Esophagus muscularis mucosa (tissue), 4 donors: ENCODE measurements around the gene KCTD21. TPM values are rescaled to one million over a fixed set of nuclear protein-coding genes. Genes with fewer than 3 reads are reported as not detected.

Experiments used
- DNase-seq: peaks from one replicate; pipeline ENCODE4 v3.0.0-alpha.2; 2017; ENCODE audit errors: extremely low spot score
- H3K27ac ChIP-seq, 4 donors: fragments of 200-600 bp; sonication (generic); replicated peaks in 1 of 4; 1 replicate in 3 of 4; 2 replicates in 1 of 4; pipeline ENCODE4 v1.5.1; 2016 to 2019; ENCODE audit warnings: mild to moderate bottlenecking in 1 of 4
- H3K27me3 ChIP-seq, 4 donors: fragments of 200-600 bp; sonication (generic); one replicate each; pipeline versions ENCODE4 v1.5.1 to v1.6.0; 2016 to 2019
- H3K36me3 ChIP-seq, 4 donors: fragments of 200-600 bp; sonication (generic); one replicate each; pipeline ENCODE4 v1.5.1; 2016 to 2019
- H3K4me1 ChIP-seq, 4 donors: fragments of 200-600 bp; sonication (generic); one replicate each; pipeline ENCODE4 v1.5.1; 2016 to 2019
- H3K4me3 ChIP-seq, 4 donors: fragments of 200-600 bp; sonication (generic); 1 replicate in 2 of 4; 2 replicates in 2 of 4; pipeline ENCODE4 v1.5.1; 2016 to 2019; ENCODE audit warnings: mild to moderate bottlenecking in 4 of 4, moderate library complexity in 1 of 4
- H3K9me3 ChIP-seq, 4 donors: fragments of 200-600 bp; sonication (generic); 1 replicate in 3 of 4; 2 replicates in 1 of 4; pipeline ENCODE4 v1.5.1; 2016 to 2019
- CTCF ChIP-seq, 3 experiments: fragments of 200-600 bp in 2 of 3; fragments of 450-650 bp in 1 of 3; sonication (generic) in 2 of 3; IDR thresholded peaks; one replicate each; pipeline ENCODE4 v1.5.1; 2017 to 2019; ENCODE audit warnings: antibody characterized with exemption in 3 of 3, mild to moderate bottlenecking in 2 of 3, moderate library complexity in 1 of 3
- EP300 ChIP-seq: sonication (generic); formaldehyde crosslinking; IDR thresholded peaks from one replicate; pipeline ENCODE4 v1.6.1; 2017; ENCODE audit warnings: antibody characterized with exemption
- POLR2A ChIP-seq: fragments of 450-650 bp; IDR thresholded peaks from one replicate; pipeline ENCODE4 v1.6.1; 2017; ENCODE audit warnings: antibody characterized with exemption, moderate library complexity, mild to moderate bottlenecking, low read depth
- POLR2AphosphoS5 ChIP-seq, 2 donors: sonication (generic); formaldehyde crosslinking; IDR thresholded peaks; one replicate each; pipeline ENCODE4 v1.6.1; 2017; ENCODE audit warnings: antibody characterized with exemption in 2 of 2
- WGBS: methylation state at CpG from one replicate; pipeline ENCODE4 v1.1.5; 2018; 5-methylcytosine and 5-hydroxymethylcytosine counted together
- intact Hi-C: fragments of 100-400 bp; cut with DNase I; formaldehyde crosslinking; loops from one replicate; pipeline ENCODE4 v1.15.1; 2023
- total RNA-seq, 4 donors: library from RNA; depleted of rRNA; stranded (reverse); fragments of >200 nt; gene quantifications; one replicate each; pipeline versions ENCODE4 v1.1.0 to v1.2.1, GENCODE V29; 2016

The KCTD21 gene
- total RNA-seq, 4 donors from 2014 or later, result 6.6 to 21.0 (median 12.1) TPM

DNA sequence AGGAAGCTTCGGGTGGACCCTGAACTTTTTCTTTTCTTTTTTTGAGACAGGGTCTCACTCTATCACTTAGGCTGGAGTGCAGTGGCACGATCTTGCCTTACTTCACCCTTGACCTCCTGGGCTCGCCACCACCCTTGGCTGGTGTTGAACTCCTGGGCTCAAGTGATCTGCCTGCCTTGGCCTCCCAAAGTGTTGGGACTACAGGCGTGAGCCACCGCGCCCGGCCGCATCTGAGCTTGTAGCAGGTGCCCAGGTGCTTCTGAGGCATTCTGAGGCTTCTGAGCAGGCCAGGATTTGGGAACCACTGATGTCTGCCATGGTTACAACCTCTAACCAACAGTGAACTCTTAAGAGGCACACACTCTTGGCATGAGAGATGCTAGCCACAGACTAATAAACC lies 5.4 kb upstream of the KCTD21 start:
- Histone ChIP-seq H3K27me3 (no peaks in the 10 kb centered on the region), H3K9me3 (no peaks in the 10 kb centered on the region), H3K36me3 (peaks cover 3 to 25% (median 19%) of the 10 kb centered on the region in 4 donors), H3K27ac (no peak overlapping the region), H3K4me3 (no peak overlapping the region), H3K4me1 (peaks cover 12 to 57% (median 37%) of the 10 kb centered on the region in 4 donors)
- 95% methylated on average over 8 of the region's 8 CpGs for WGBS
- no peak for DNase-seq
- intact Hi-C loops, result no loop called here
- no peak for TF ChIP-seq POLR2A
- TF ChIP-seq CTCF (IDR thresholded peaks at IDR 0.05), result no peak
- no peak for TF ChIP-seq EP300

GRCh38 chr11:78192911-78193351 lies 4.5 kb upstream of the KCTD21 start:
- Histone ChIP-seq H3K4me1 (peaks cover 12 to 58% (median 37%) of the 10 kb centered on the region in 4 donors), H3K27ac (no peak overlapping the region), H3K36me3 (peaks cover 0 to 18% (median 11%) of the 10 kb centered on the region in 4 donors), H3K27me3 (no peaks in the 10 kb centered on the region), H3K4me3 (no peak overlapping the region), H3K9me3 (no peaks in the 10 kb centered on the region)
- DNase-seq, result no peak
- TF ChIP-seq EP300 (no peak), POLR2A (no peak), CTCF (IDR thresholded peaks at IDR 0.05) (no peak), POLR2AphosphoS5 (IDR thresholded peaks at IDR 0.05) (no peak)
- intact Hi-C loops, result no loop called here
- 78% methylated on average over 4 of the region's 4 CpGs for WGBS

DNA sequence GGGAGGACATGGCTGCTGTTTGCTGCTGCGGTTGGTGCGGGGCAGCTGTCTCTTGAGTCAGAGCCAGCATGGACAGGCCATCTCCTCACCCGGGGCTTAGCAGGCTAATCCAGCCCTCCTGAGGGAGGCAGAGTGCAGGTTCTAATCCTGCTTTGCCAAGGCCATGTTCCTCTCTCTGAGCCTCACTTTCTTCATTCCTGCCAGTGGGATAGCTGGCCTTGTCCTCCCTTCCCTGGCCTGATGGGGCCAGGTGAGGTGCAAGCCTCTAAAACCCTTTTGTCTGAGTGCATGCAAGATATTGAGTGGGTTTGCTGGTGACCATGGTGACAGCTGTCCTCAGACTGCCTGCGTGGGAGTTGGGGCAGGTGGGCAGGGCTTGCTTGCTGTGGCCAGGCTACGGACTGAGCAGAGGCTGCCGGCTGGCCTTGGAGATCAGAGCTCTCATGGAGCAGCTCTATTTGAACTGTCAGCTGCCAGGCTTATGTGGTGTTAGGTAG lies 3.8 kb upstream of the KCTD21 start:
- Histone ChIP-seq H3K27me3 (no peaks in the 10 kb centered on the region), H3K4me3 (no peak overlapping the region), H3K9me3 (no peaks in the 10 kb centered on the region), H3K36me3 (peaks cover 0 to 12% (median 4%) of the 10 kb centered on the region in 4 donors), H3K4me1 (peaks cover 16 to 65% (median 42%) of the 10 kb centered on the region in 4 donors), H3K27ac (no peak overlapping the region)
- intact Hi-C loops, result no loop called here
- DNase-seq, result no peak
- no peak for TF ChIP-seq POLR2AphosphoS5 (IDR thresholded peaks at IDR 0.05)
- TF ChIP-seq CTCF (IDR thresholded peaks at IDR 0.05), result no peak
- TF ChIP-seq POLR2A, result no peak
- TF ChIP-seq EP300, result no peak
- 79% methylated on average over 4 of the region's 6 CpGs for WGBS

GRCh38 chr11:78190871-78191538 lies 2.6 kb upstream of the KCTD21 start:
- H3K36me3 ChIP-seq, result peaks cover 0 to 4% (median 0%) of the 10 kb centered on the region in 4 donors
- H3K9me3 ChIP-seq, result no peaks in the 10 kb centered on the region
- no peaks in the 10 kb centered on the region for H3K27me3 ChIP-seq
- peaks cover 19 to 68% (median 54%) of the 10 kb centered on the region in 4 donors for H3K4me1 ChIP-seq
- TF ChIP-seq POLR2AphosphoS5 (IDR thresholded peaks at IDR 0.05) (no peak), CTCF (IDR thresholded peaks at IDR 0.05) (no peak), POLR2A (no peak), EP300 (no peak)
- WGBS, result 87% methylated on average over 14 of the region's 14 CpGs
- intact Hi-C loops, result no loop called here
- no peak overlapping the region for H3K4me3 ChIP-seq
- H3K27ac ChIP-seq, result no peak overlapping the region
- no peak for DNase-seq
